GM12801 (cell line): ENCODE results near the gene SPTAN1.

Experiments used
- TF ChIP-seq, protein P1 (sequence below): IDR thresholded peaks from one replicate; pipeline ENCODE4 v1.5.1; 2011; ENCODE audit warnings: control low read depth; ENCODE audit not compliant: insufficient read length; ENCODE audit errors: extremely low read depth

The SPTAN1 gene

DNA sequence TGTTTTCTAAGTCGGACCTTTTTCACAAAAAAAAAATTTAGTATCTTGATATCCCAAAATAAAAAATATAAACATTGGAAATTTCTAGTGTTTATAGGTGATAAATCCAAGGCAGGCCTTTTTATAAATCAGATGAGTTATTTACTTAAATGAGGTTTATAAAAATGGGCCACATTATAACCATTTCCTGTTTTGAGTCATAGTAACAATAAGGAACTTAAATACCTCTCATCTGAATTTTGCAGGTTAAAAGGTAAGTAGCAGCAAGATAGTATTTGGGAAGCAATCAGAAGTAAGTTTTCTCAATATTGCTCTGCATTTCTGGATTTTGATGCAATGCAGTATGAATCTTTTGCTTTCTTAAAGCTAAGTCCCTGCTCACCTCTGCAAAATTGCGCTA lies 3.9 kb downstream of the SPTAN1 start:
- TF ChIP-seq, protein P1, sequence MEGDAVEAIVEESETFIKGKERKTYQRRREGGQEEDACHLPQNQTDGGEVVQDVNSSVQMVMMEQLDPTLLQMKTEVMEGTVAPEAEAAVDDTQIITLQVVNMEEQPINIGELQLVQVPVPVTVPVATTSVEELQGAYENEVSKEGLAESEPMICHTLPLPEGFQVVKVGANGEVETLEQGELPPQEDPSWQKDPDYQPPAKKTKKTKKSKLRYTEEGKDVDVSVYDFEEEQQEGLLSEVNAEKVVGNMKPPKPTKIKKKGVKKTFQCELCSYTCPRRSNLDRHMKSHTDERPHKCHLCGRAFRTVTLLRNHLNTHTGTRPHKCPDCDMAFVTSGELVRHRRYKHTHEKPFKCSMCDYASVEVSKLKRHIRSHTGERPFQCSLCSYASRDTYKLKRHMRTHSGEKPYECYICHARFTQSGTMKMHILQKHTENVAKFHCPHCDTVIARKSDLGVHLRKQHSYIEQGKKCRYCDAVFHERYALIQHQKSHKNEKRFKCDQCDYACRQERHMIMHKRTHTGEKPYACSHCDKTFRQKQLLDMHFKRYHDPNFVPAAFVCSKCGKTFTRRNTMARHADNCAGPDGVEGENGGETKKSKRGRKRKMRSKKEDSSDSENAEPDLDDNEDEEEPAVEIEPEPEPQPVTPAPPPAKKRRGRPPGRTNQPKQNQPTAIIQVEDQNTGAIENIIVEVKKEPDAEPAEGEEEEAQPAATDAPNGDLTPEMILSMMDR, result no peak

DNA sequence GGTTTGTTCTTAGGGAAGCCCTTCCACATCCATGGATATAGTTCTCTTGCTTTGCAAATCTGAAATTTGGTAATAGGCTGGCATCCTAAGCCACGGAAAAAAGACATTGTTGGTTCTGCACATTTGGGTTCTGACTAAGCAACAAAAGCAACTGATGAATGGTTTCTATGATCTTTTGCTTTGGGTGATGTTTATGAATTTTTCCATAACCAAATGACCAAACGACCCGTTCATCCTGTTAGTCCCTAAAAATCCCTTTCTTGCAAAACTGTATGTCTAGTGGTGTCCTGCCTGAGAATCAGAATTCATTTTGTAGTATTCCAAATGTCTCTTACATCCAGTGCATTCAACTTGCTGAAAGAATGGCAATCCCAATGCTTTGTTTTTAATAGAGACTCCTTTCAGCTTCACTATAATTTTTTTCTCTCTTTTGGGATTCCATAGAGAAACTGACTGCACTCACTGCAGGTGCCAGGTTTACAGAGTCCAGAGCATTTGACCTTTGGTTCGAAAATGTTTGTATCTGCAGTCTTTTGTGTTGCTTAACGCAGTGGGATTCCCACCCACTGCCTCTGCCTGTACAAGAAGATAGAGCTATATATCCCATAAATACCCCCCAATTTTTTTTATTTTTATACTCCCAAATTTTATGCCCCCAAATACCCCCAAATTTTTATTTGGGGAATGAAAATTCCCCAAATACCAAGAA lies 4.7 kb downstream of the SPTAN1 start:
- TF ChIP-seq, protein P1, result no peak

DNA sequence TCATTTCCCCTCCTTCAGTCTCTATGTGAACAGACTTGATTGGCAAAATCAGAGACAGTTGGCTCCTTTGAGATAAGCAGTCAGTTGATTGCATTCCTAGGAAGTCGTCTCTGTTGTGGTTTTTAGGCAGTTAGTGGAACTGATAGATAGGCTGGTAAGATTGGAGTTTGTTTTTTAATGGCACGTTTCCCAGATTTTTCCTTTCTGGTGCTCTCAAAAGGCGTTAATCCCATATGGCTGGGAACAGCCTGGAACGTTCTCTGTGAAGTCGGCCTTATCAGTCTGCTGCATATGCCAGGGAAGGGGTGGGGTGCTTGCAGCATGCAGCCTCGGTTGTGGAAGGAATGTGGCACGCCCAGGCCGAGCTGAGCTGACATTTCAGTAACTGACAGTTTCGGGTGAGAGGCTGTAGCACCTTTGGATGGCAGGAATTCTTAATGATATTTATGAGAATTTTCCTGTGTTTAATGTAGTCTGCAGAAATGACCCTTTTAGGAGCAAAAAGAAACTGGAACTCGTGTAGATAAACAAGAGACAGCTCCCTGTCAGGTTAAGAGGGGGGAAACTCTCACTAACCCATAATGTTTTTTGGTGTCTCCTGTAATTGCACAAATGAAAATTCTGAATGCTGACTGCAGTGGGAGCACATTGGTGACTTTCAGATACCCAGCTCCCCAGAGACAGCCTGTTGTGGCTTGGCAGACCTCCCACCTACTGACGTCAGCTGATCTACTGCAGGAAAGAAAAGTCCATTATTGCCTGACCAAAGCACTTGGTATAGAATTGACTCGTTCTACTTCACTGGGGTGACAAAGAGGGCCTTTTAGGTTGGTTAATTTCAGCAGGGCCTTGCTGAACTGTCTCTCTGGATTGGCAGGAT lies 6.3 kb downstream of the SPTAN1 start:
- TF ChIP-seq, protein P1, result no peak

DNA sequence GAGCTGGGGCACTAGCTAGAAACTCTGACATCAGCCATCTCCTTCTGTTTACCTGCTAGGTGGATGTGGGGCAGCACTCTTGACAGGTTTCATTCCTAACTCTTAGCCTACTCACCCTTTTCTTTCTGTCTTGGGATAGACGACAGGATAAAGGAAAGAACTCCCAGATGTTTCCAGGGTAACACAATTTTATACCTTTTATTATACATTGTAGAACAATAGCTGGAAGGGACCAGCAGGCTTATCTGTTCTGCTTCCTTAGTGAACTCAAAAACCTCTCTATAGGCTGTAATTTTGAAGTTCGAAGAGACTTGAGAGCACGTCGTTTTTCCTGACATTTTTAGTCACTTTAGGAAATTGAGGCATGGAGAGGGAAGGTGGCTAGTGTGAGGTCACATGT lies 13.2 kb downstream of the SPTAN1 start:
- TF ChIP-seq, protein P1, result no peak

DNA sequence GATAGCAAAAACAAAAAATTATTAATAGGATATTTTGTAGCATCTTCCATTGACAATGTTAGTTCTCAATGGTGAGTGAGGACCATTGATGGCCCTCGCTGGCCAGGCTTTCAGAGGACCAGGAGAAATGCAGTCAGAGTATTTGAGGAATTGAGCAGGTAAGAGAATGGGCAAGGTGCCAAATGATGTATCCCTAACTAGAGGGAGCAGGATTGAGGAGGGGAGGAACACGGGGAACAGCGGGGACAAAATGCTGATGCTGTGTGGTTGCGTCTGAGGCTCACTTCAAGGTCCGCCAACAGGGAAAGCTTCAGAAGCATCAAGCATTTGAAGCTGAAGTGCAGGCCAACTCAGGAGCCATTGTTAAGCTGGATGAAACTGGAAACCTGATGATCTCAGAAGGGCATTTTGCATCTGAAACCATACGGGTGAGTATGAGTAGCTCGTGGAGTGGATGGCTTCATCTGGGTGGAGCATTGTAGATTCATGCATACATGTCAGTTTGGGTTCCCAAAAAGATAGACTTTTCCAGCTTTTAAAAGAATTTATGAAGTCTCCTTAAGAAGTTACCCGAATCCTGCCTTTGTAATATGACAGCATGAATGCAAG lies 16.2 kb downstream of the SPTAN1 start:
- TF ChIP-seq, protein P1, result no peak

DNA sequence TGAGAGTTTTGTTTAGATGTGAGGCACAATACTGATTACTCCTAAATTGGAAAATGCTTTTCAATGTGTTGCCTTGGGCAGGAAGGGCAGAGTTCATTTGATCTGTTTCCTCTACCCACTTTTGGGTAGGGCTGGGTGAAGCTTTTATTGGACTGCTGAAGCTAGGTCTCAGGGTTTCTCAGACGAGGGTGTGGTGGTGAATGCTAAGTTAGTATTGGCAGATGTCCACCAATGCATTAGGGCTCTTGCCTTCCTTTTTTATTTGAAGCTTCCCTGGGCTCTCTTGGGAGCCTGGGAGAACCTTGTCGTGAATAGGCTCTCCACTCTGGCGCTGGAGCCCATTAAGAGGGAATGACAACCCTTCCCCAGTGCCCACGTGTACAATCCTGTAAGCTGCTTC lies 23.1 kb downstream of the SPTAN1 start:
- TF ChIP-seq, protein P1, result no peak

DNA sequence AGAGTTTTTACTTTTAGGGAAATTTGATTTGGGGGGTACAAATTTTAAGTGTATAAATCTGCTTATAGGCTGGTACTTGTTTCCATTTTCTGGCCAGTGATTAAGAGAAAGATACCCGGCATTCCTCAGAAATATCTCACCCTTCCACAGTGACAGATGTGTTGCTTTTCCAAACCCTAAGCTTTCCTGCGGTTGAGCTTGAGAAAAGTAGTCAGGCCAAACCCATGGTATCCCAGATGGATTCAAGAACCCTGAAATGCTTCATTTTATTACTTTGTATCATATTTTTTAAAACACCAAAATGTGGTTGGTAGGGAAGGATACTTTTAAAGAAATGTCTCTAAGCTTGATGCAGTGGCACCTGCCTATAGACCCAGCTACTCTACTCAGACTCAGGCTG lies 23.5 kb downstream of the SPTAN1 start:
- TF ChIP-seq, protein P1, result no peak
